Vagina (tissue), 2 donors: Measurements from ENCODE around the gene EDN1. TPM values are rescaled to one million over a fixed set of nuclear protein-coding genes. Genes with fewer than 3 reads are reported as not detected.
A peak's percentile ranks its signal among the peaks of the same experiment; 100 is the strongest.

Source experiments
- DNase-seq, 2 donors: peaks; one replicate each; pipeline ENCODE4 v3.0.0-alpha.2; 2017; ENCODE audit errors: extremely low spot score in 2 of 2
- H3K27ac ChIP-seq: fragments of 200-600 bp; sonication (generic); one replicate; pipeline ENCODE4 v1.5.1; 2019
- H3K27me3 ChIP-seq: fragments of 200-600 bp; sonication (generic); one replicate; pipeline ENCODE4 v1.5.1; 2019
- H3K36me3 ChIP-seq, 2 donors: fragments of 200-600 bp; sonication (generic); one replicate each; pipeline ENCODE4 v1.5.1; 2017 to 2019
- H3K4me1 ChIP-seq: fragments of 200-600 bp; sonication (generic); one replicate; pipeline ENCODE4 v1.5.1; 2019
- H3K4me3 ChIP-seq, 2 donors: fragments of 200-600 bp; sonication (generic); 1 replicate in 1 of 2; 2 replicates in 1 of 2; pipeline ENCODE4 v1.5.1; 2016 to 2019
- H3K9me3 ChIP-seq: fragments of 200-600 bp; sonication (generic); one replicate; pipeline ENCODE4 v1.5.1; 2019
- POLR2A ChIP-seq, 2 donors: fragments of 450-650 bp; IDR thresholded peaks; one replicate each; pipeline ENCODE4 v1.6.1; 2017; ENCODE audit warnings: antibody characterized with exemption in 2 of 2, mild to moderate bottlenecking in 2 of 2, moderate library complexity in 2 of 2
- POLR2AphosphoS5 ChIP-seq, 2 donors: sonication (generic); formaldehyde crosslinking; IDR thresholded peaks; one replicate each; pipeline ENCODE4 v1.9.0; 2017; ENCODE audit warnings: antibody characterized with exemption in 2 of 2, mild to moderate bottlenecking in 2 of 2, low read depth in 1 of 2; ENCODE audit not compliant: insufficient read depth in 1 of 2
- intact Hi-C: fragments of 100-400 bp; cut with DNase I; formaldehyde crosslinking; loops from one replicate; pipeline ENCODE4 v1.15.1; 2023
- total RNA-seq: library from RNA; depleted of rRNA; stranded (reverse); fragments of >200 nt; gene quantifications from one replicate; pipeline ENCODE4 v1.2.3, GENCODE V29; 2016
- TF ChIP-seq, protein P1 (sequence below), 3 experiments: fragments of 450-650 bp in 2 of 3; fragments of 200-600 bp in 1 of 3; sonication (generic) in 1 of 3; IDR thresholded peaks; one replicate each; pipeline ENCODE4 v1.5.1; 2017 to 2019; ENCODE audit warnings: antibody characterized with exemption in 3 of 3, mild to moderate bottlenecking in 2 of 3, moderate library complexity in 2 of 3

Gene EDN1
- total RNA-seq, 1 donor from 2014 or later, result 7.1 TPM

DNA sequence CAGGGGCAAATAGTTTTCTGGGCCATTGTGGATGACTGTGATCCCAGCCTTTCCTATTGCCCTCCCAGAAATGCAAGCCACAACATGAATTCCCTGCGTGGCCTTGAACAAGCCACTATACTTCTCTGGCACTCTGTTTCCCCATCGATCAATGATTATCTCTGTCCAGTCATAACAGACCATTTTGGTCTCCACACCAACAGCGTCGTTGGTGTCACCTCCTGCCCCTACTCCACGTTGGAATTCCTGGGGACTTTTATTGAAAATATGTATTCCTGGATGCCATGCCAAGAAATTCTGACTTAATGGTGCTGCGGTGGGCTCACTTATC is 50.3 kb downstream of the EDN1 start:
- no peak overlapping the region for H3K27ac ChIP-seq
- DNase-seq, result peak in 1 of 2 donors; percentile 19
- no peaks in the 10 kb centered on the region for H3K27me3 ChIP-seq
- no peak overlapping the region for H3K4me3 ChIP-seq
- H3K36me3 ChIP-seq, result no peaks in the 10 kb centered on the region
- H3K4me1 ChIP-seq, result no peaks in the 10 kb centered on the region
- TF ChIP-seq POLR2A (IDR thresholded peaks at IDR 0.05), result no peak
- no peak for TF ChIP-seq POLR2AphosphoS5 (IDR thresholded peaks at IDR 0.05; ENCODE audit: insufficient read depth in 1 of 2, low read depth in 1 of 2)
- TF ChIP-seq, protein P1, sequence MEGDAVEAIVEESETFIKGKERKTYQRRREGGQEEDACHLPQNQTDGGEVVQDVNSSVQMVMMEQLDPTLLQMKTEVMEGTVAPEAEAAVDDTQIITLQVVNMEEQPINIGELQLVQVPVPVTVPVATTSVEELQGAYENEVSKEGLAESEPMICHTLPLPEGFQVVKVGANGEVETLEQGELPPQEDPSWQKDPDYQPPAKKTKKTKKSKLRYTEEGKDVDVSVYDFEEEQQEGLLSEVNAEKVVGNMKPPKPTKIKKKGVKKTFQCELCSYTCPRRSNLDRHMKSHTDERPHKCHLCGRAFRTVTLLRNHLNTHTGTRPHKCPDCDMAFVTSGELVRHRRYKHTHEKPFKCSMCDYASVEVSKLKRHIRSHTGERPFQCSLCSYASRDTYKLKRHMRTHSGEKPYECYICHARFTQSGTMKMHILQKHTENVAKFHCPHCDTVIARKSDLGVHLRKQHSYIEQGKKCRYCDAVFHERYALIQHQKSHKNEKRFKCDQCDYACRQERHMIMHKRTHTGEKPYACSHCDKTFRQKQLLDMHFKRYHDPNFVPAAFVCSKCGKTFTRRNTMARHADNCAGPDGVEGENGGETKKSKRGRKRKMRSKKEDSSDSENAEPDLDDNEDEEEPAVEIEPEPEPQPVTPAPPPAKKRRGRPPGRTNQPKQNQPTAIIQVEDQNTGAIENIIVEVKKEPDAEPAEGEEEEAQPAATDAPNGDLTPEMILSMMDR (IDR thresholded peaks at IDR 0.05), result no peak
- intact Hi-C loops, result no loop called here
- H3K9me3 ChIP-seq, result no peaks in the 10 kb centered on the region

DNA sequence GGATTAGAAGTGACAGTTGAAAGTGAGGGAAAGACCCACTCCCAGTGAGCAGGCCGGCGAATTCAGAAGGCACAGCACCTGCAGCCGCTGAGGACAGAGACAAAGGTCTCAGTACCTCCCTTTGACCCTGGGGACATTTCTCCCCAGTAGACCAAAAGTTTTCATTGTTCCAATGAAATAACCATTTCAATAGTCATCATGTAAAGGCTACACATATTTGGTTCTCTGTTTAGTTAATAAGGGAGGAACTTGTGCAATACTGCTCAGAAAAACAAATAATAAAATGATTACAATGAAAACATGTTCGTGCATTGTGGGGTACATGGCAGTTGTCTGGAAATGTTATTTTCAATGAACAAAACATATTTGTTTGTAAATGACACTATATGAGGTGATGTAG is 52.5 kb downstream of the EDN1 start:
- H3K27ac ChIP-seq, result no peak overlapping the region
- TF ChIP-seq POLR2AphosphoS5 (IDR thresholded peaks at IDR 0.05; ENCODE audit: insufficient read depth in 1 of 2, low read depth in 1 of 2) (no peak), POLR2A (IDR thresholded peaks at IDR 0.05) (no peak)
- TF ChIP-seq, protein P1 (IDR thresholded peaks at IDR 0.05), result no peak
- intact Hi-C loops, result no loop called here

DNA sequence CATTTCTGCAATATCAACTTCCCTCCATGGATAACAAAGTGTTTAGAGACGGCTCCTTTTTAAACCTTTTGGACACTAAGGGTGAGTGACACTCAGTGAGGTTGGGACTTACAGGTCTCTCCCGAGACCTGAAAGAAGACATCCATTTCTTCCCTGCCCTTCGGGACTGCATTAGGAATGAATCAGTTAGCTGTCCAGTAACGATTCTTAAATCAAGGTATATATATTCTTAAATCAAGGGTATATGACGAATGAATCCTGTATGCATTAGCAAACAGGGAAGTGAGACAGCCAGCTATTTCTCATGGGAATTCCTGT is 52.9 kb downstream of the EDN1 start:
- TF ChIP-seq, protein P1 (IDR thresholded peaks at IDR 0.05), result no peak
- TF ChIP-seq POLR2AphosphoS5 (IDR thresholded peaks at IDR 0.05; ENCODE audit: insufficient read depth in 1 of 2, low read depth in 1 of 2) (no peak), POLR2A (IDR thresholded peaks at IDR 0.05) (no peak)
- no peaks in the 10 kb centered on the region for H3K27me3 ChIP-seq
- DNase-seq, result no peak
- no peaks in the 10 kb centered on the region for H3K36me3 ChIP-seq
- intact Hi-C loops, result no loop called here
- H3K27ac ChIP-seq, result no peak overlapping the region
- H3K4me1 ChIP-seq, result no peaks in the 10 kb centered on the region
- H3K4me3 ChIP-seq, result no peak overlapping the region
- H3K9me3 ChIP-seq, result no peaks in the 10 kb centered on the region

More for the DNA sequence above, 52.5 kb downstream of the EDN1 start:
- H3K4me3 ChIP-seq, result no peak overlapping the region
- H3K4me1 ChIP-seq, result no peaks in the 10 kb centered on the region
- no peaks in the 10 kb centered on the region for H3K36me3 ChIP-seq
- DNase-seq, result no peak
- H3K27me3 ChIP-seq, result no peaks in the 10 kb centered on the region
- H3K9me3 ChIP-seq, result no peaks in the 10 kb centered on the region

DNA sequence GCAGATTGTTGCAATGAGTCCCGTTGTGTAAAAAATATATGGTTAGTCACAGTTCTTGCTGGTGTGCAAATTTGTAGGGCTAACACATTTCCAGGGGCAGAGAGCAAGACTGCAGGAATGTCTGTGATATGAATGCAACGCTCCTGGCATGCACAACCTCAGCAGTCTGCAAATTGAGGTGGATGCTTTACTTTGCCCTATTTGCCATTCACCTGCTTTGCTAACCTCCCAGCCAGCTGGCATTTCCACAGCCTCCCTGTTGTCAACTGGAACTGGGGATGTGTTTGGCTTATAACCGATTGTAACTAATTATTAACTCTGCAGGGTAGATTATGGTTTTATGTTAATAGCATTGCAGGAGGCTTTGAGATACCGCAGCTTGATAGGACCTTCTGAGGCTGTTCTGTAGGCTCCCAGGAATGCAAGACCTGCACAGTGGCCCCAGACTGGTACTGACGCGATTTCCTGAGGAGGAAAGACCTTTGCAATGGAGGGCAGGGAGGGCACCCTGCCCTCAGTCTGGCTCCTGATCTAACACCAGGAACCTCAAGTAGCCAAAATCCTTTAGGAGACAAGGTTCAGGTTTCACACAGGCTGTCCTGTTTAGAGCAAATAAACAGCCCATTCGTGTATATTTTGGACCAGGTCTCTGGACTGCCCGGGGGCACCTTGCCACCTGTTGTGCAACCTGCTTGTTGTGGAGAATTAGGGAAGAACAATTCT is 53.4 kb downstream of the EDN1 start:
- Histone ChIP-seq H3K9me3 (no peaks in the 10 kb centered on the region), H3K36me3 (no peaks in the 10 kb centered on the region), H3K27ac (no peak overlapping the region), H3K4me1 (no peaks in the 10 kb centered on the region), H3K4me3 (no peak overlapping the region), H3K27me3 (no peaks in the 10 kb centered on the region)
- intact Hi-C loops, result no loop called here
- TF ChIP-seq, protein P1 (IDR thresholded peaks at IDR 0.05), result no peak
- no peak for TF ChIP-seq POLR2A (IDR thresholded peaks at IDR 0.05)
- TF ChIP-seq POLR2AphosphoS5 (IDR thresholded peaks at IDR 0.05; ENCODE audit: insufficient read depth in 1 of 2, low read depth in 1 of 2), result no peak
- no peak for DNase-seq

DNA sequence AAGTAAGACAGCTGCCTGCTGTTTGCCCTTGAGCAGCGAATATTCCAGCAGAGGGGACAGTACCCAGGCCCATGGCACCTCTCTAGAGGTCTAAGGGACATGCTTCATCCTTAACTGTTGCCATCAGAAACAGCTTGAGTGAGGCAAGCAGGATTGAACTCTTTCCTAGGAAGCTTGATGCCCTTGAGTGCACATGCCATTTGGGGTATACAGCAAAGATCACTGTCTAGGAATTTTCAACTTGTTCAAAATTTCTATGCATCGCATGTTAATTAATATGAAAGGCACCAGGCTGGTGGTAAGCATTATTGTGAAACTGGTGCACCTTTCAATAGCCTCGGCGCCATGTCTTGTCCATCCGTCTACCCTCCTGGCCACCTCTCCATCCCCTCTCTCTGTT is 54.1 kb downstream of the EDN1 start:
- Histone ChIP-seq H3K27me3 (no peaks in the 10 kb centered on the region), H3K36me3 (no peaks in the 10 kb centered on the region), H3K27ac (no peak overlapping the region), H3K4me3 (no peak overlapping the region), H3K4me1 (no peaks in the 10 kb centered on the region), H3K9me3 (no peaks in the 10 kb centered on the region)
- no peak for DNase-seq
- TF ChIP-seq, protein P1 (IDR thresholded peaks at IDR 0.05), result no peak
- TF ChIP-seq POLR2A (IDR thresholded peaks at IDR 0.05) (no peak), POLR2AphosphoS5 (IDR thresholded peaks at IDR 0.05; ENCODE audit: insufficient read depth in 1 of 2, low read depth in 1 of 2) (no peak)
- intact Hi-C loops, result no loop called here
